EH (cell line): Measurements from ENCODE around the gene AGPAT3.

Experiments
- DNase-seq: peaks from one replicate; pipeline ENCODE4 v3.0.0-alpha.2; 2015; ENCODE audit warnings: low read depth

The AGPAT3 gene

GRCh38 chr21:44000360-44000759, 135.3 kb downstream of the AGPAT3 start:
- no peak for DNase-seq

- DNase-seq = no peak
These were observed 137.5 kb downstream of the AGPAT3 start for GRCh38 chr21:44002511-44002910.

GRCh38 chr21:44003307-44003966, 138.4 kb downstream of the AGPAT3 start:
- no peak for DNase-seq

GRCh38 chr21:44005071-44005470, 140.0 kb downstream of the AGPAT3 start:
- DNase-seq = no peak

- no peak for DNase-seq
These were observed 140.6 kb downstream of the AGPAT3 start for GRCh38 chr21:44005593-44005992.

- peak; percentile 95 for DNase-seq
These were observed 141.1 kb downstream of the AGPAT3 start for GRCh38 chr21:44006017-44006619.

- DNase-seq = peak; percentile 74
These were observed 141.6 kb downstream of the AGPAT3 start for GRCh38 chr21:44006656-44007055.

GRCh38 chr21:44010429-44010828, 145.4 kb downstream of the AGPAT3 start:
- DNase-seq = no peak

GRCh38 chr21:44011123-44011522, 146.1 kb downstream of the AGPAT3 start:
- no peak for DNase-seq

GRCh38 chr21:44011579-44012473, 146.8 kb downstream of the AGPAT3 start, which contains the start of gene TRAPPC10:
TSS of gene TRAPPC10 (plus strand) at chr21:44012309. CDS start at chr21:44012494, 185 bp downstream.
- DNase-seq = peak; percentile 86

GRCh38 chr21:44012474-44013379, 147.7 kb downstream of the AGPAT3 start:
- DNase-seq = peak; percentile 26

GRCh38 chr21:44013380-44014088, 148.5 kb downstream of the AGPAT3 start:
- no peak for DNase-seq

GRCh38 chr21:44017601-44018000, 152.6 kb downstream of the AGPAT3 start:
- no peak for DNase-seq

- DNase-seq = no peak
These were observed 153.1 kb downstream of the AGPAT3 start for GRCh38 chr21:44018127-44018526.

- no peak for DNase-seq
These were observed 154.0 kb downstream of the AGPAT3 start for GRCh38 chr21:44018813-44019567.

GRCh38 chr21:44019568-44019958, 154.5 kb downstream of the AGPAT3 start:
- no peak for DNase-seq

GRCh38 chr21:44020551-44020950, 155.5 kb downstream of the AGPAT3 start:
- no peak for DNase-seq

GRCh38 chr21:44021064-44021463, 156.0 kb downstream of the AGPAT3 start:
- no peak for DNase-seq

GRCh38 chr21:44024257-44024656, 159.2 kb downstream of the AGPAT3 start:
- no peak for DNase-seq

GRCh38 chr21:44024887-44025353, 159.9 kb downstream of the AGPAT3 start:
- peak; percentile 51 for DNase-seq
